HG03280 (cell line): ENCODE measurements around the gene SPTLC1.
"Not testable (repeated sequence)": the region's sequence is repeated elsewhere in the genome, so short reads cannot be mapped to it uniquely, and the experiment has no call there.

Experiments used
- ATAC-seq: cut with Tn5 transposase; IDR thresholded peaks from one replicate; pipeline ENCODE4 v1.9.1; 2021; ENCODE audit warnings: mild to moderate bottlenecking, moderate library complexity; ENCODE audit not compliant: unreplicated experiment

The SPTLC1 gene, protein sequence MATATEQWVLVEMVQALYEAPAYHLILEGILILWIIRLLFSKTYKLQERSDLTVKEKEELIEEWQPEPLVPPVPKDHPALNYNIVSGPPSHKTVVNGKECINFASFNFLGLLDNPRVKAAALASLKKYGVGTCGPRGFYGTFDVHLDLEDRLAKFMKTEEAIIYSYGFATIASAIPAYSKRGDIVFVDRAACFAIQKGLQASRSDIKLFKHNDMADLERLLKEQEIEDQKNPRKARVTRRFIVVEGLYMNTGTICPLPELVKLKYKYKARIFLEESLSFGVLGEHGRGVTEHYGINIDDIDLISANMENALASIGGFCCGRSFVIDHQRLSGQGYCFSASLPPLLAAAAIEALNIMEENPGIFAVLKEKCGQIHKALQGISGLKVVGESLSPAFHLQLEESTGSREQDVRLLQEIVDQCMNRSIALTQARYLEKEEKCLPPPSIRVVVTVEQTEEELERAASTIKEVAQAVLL

DNA sequence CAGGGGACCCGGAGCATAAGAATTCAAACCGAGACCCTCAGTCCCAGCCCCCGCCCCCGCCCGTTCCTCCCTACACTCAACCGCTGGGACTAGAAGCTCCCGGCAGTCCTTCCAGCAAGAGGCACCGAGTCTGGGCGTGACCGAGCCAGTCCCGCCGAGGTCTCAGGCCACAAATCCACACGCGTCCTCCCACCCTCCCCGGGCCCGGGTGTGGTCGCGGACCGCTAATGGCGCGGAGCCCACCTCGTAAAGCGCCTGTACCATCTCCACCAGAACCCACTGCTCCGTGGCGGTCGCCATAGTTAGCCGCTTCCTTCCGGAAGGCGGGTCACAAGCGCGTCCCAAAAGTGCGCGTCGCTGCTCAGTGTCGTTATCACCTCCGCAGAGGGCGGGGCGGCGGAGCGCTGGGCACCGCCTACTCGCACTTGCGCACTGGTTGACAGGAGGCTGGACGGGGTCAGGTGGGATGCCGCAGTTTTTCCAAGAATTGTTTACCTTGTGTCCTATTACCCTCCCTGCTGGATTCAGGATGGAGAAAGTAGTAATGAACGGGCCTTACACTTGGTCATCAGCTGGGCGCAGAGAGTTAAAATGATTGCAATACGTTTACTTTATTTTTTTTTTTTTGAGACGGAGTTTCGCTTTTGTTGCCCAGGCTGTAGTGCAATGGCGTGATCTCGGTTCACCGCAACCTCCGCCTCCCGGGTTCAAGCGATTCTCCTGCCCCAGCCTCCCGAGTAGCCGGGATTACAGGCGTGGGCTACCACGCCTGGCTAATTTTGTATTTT is at the start of gene SPTLC1:
Gene SPTLC1 (minus strand): TSS at position 343 of the 788 bp plus-strand sequence. CDS start 43 bp downstream, at position 300.
- ATAC-seq: peak; percentile 98

DNA sequence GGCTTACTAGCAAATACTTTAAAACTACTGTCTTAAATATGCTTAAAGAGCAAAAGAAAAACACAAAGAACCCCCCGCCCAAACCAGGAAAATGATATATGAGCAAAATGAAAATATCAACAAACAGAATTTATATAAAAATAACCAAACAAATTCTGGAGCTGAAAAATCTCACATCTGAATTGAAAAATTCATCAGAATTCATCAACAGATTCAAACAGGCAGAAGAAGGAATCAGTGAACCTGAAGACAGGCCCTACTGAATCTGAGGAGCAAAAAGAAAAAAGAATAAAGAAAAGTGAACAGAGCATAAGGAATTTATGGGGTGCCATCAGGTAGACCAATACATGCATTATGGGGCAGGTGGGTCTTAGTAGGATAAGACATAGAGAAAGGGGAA is 49.8 kb upstream of the SPTLC1 start:
- ATAC-seq: no peak

DNA sequence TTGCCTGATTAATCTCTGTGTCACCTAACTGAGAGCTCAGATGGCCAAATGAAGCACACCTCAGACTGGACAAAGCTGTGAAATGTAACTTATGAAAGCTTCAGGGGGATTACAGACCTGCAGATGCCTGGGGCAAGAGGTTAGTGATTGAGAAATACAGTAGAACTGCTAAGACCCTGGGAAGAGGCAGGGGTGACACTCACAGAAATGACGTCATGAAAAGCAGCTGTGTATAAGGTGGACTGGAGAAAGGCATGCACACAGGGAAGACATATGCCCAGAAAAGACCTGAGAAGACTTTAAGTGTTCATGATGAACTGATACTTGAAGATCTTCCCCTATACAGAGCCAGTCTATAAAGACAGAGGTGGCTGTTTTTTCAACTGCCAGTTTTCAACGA is 49.3 kb upstream of the SPTLC1 start:
- ATAC-seq: no peak

GRCh38 chr9:92163276-92163675 is 48.1 kb upstream of the SPTLC1 start:
- ATAC-seq: no peak

- ATAC-seq: no peak
These were observed 45.6 kb upstream of the SPTLC1 start for GRCh38 chr9:92160786-92161185.

- ATAC-seq: no peak
These were observed 43.8 kb upstream of the SPTLC1 start for GRCh38 chr9:92159058-92159457.

DNA sequence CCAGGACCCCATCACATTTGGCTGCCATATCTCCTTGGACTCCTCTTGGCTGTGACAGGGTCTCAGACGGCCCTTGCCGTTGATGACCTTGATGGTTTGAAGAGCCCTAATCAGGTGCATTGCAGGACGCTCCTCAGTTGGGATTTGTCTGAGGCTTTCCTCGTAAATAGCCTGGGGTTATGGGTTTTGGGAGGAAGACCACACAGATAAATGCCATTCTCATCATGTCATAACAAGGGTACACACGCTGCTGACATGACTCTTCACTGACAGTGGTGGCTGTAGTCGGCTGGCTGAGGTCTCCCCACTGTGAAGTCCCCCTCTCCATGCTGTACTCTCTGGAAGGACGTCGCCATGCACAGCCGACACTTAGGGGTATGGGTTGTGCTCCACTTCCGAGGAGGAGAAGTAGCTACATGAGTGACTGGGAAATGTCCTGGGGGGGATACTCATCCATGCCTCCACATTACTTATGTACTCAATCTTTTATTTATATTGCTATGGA is 42.9 kb upstream of the SPTLC1 start:
- no peak for ATAC-seq

DNA sequence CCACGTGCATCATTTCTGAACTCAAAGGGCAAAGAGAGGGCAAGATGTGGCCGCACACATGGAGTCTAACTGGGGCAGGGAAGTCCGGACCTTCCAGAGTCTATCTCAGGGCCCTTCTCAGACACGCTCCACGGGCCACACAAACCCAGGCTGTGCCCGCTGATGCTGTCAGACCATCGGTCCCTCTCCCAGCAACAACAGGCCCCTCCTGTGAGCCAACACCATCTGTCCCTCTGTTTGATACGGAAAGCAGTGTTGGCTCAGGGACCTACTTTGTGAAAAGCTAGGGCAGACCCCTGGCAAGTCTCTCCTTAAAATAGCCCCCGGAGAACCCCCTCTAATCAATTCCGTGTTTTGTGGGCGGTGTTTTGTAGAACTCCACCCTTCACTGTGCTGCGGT is 40.5 kb upstream of the SPTLC1 start:
- not testable (repeated sequence) for ATAC-seq

DNA sequence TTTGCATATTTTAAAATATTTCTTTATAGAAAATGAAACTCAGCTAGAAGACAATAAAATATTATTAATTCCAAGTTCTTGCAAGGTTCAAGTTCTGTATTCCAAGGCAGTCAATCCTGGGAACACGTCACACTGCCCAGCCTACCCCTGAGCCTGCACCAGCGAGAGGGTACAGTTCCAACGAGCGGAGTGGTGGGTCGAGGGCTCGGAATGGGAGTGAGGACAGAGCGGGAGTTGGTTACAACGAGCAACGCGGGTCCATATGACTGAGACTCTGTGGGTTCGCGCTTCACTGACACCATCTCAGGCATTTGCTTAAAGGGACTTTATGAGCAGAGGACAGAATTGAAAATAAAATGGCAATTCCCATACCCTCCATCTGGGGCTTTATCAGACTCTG is 40.0 kb upstream of the SPTLC1 start:
- ATAC-seq: no peak

DNA sequence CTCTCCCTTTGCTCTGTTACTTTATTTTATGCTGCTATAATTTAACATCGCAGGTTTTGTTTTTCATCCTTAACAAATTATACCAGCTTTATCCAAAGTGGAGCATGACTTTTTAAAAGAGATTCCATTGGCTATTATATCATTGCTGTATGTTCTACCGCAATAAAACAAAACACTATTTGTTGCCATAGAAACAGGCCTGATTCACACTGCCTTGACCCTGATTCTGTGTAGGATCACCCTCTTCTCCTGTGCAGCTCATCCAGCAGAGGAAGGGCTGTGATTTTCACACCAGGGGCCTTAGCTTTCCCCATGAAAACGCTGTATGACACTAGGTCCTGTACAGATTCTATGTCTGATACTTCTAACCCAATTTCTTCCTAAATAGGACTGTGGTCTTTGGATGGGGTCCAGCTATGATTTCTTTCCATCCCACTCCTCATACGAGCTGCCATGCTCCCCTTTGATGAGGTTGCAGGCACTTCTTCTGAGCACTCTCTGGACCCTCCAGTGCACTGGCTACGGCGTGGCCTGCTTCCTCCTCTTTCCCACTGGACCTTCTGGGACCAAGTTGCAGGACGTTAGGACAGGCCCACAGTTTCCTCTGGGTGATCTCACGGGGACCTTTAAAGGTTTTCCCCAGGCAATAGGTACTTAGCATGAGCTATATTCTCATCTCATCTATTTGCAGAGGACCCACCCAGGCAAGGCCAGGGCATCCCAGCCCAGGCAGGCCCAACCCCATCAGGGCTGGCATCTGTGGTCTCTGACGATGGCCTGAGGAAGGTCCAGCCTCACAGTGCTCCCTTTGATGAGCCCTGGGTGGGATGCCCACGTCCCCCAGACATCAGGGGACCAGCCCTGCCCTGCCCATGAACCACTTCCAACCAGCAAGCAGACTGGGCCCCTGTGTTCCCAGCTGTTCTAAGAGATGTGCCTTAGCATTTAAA is 38.5 kb upstream of the SPTLC1 start:
- not testable (repeated sequence) for ATAC-seq

GRCh38 chr9:92151691-92152393 is 36.6 kb upstream of the SPTLC1 start:
- ATAC-seq: no peak

DNA sequence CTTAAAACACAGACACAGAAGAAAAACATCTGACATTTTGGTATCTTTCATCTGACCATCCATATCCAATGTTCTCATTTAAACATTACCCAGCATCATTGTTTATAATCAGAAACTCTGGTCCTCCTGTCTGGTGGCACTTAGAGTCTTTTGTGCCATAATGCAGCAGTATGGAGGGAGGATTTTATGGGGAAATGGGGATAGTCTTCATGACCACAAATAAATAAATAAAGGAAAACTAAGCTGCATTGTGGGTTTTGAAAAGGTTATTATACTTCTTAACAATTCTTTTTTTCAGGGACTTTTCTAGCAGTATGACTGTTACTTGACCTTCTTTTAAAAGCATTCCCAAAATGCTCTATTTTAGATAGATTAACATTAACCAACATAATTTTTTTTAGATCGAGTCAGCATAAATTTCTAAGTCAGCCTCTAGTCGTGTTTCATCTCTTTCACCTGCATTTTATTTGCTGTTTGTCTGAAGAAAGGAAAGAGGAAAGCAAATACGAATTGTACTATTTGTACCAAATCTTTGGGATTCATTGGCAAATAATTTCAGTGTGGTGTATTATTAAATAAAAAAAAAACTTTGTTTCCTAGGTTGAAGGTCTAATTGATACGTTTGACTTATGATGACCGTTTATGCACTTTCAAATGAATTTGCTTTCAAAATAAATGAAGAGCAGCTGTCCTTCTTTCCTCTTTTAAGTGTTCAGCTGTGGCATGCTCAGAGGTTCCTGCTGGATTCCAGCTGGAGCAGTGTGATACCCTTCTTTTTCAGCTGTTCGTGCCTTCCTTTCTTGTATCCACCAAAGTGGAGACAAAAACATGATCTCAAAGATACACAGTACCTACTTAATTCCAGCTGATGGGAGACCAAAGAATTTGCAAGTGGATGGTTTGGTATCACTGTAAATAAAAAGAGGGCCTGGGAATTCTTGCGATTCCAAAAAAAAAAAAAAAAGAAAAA is 35.6 kb upstream of the SPTLC1 start:
- not testable (repeated sequence) for ATAC-seq

GRCh38 chr9:92147852-92148180 is 32.6 kb upstream of the SPTLC1 start:
- no peak for ATAC-seq

DNA sequence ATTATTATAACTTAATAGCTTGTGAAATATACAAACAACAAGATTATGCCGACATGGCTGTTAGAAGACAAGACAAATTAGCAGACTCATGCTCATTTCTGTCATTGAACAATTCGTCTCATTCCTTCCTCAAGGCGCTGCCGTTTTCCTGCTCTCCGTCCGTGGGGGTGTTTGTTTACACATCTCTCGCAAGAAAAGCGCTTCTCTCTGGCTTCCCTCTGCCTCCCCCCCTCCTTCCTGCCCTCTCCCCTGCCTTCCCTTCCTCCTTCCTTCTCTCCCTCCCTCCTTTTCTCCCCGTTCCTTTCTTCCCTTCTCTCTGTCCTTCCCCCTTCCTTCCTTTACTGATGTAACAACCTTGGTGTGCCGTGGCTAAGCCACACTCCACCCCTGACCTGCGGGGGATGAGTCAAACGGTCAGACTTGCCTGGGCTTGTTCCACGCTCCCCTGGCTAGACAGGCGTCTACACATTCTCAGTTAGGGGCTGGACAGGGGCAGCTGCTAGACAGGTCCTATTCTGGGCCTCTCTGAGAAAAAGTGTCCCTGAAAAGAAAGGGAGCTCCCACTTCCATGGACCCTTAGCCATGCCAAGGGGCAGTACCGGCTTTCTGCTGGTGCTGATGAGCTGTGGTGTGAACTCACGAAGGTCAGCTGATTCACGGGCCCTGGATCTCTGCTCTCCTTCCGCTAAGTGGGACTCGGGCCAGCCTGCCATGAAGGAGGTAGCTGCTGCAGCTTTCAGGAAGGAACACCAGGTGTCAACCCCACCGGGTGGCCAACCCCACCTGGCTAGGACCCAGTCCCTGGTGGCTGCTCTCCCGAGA is 32.0 kb upstream of the SPTLC1 start:
- ATAC-seq: peak; percentile 78

- ATAC-seq: no peak
These were observed 31.4 kb upstream of the SPTLC1 start for GRCh38 chr9:92146610-92147009.

DNA sequence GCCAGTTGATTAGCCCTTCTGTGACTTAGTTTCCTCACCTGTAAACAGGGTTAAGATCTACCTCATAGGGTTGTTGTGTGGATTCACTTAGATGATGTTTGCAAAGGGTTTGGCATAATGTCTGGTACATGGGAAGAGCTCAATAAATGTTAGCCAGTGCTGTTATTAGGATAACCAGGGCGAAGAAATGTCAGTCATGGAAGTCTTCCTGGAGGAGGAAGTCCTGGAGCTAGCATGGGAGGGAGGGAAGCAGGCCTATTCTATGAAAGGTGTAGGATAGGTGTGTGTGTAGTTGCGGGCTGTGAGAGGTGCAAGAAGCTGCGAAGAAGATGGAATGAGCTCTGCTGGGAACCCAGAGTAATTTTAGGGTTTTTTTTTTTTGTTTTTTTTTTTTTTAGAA is 30.6 kb upstream of the SPTLC1 start:
- not testable (repeated sequence) for ATAC-seq

DNA sequence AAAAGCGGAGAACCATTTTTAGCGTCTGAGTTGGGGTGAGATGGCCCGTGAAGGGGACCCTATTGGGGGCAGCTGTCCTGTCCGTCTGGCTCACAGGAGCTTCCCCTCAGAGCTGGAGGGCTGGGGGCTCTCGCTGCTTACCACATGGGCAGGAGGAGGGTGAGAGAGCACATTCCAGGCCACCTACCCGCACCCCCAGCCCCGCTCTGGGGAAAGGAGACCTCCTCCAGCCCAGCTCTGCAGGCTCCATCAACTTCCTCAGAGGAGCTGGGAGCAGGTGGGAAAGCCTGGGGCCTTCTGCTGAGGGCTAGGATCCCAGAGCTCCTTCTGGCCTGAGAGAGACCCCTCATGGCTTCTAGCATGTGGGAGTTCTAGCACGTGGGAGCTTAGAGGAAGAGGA is 27.1 kb upstream of the SPTLC1 start:
- no peak for ATAC-seq
